Measurements from ENCODE around the gene DCBLD2.
"Not testable (repeated sequence)": the region's sequence is repeated elsewhere in the genome, so short reads cannot be mapped to it uniquely, and the experiment has no call there.

GRCh38 chr3:98857971-98858370 lies 43.5 kb downstream of the DCBLD2 start:
- not testable (repeated sequence) for TF ChIP-seq POLR2AphosphoS5, POLR2A (IDR thresholded peaks at IDR 0.05; ENCODE audit: low read depth, low read length)
